Endothelial cell of umbilical vein (primary cell): ENCODE results near the gene ACAP2. TPM values are rescaled to one million over a fixed set of nuclear protein-coding genes. Genes with fewer than 3 reads are reported as not detected.
"Not testable (repeated sequence)": the region's sequence is repeated elsewhere in the genome, so short reads cannot be mapped to it uniquely, and the experiment has no call there.

Experiments
- BruUV-seq: library from RNA; stranded (reverse); fragments of 400-500 nt; replicated peaks from 2 replicates; lab custom pipeline; 2021; lab: Mats Ljungman, UMichigan
- CTCF ChIA-PET: fragments of 300-600, 350-600 bp; sonication (Branson Sonifier 250); formaldehyde crosslinking; loops from one replicate; lab custom pipeline; 2021; ENCODE audit warnings: antibody characterized with exemption, inconsistent platforms; lab: Charles Lee
- POLR2A ChIA-PET: fragments of 300-600, 350-600 bp; sonication (Branson Sonifier 250); formaldehyde crosslinking; loops from one replicate; lab custom pipeline; 2021; ENCODE audit warnings: antibody characterized with exemption, inconsistent platforms; lab: Charles Lee
- DNase-seq: peaks from one replicate; pipeline ENCODE4 v3.0.0-alpha.2; 2011; ENCODE audit warnings: low read depth, low spot score
- FAIRE-seq: peaks from 2 replicates; lab custom pipeline; 2011; peaks lifted over from hg19 to GRCh38; lab: Jason Lieb, UNC
- H2AFZ ChIP-seq: 2 replicates; pipeline ENCODE4 v1.6.0; 2012; ENCODE audit warnings: low read depth, low read length, control low read depth, inconsistent platforms
- H3K27ac ChIP-seq: 2 replicates; pipeline ENCODE4 v1.5.1; 2011; ENCODE audit warnings: low read depth, mild to moderate bottlenecking, control low read depth, low read length, moderate library complexity; ENCODE audit not compliant: insufficient read depth
- H3K27me3 ChIP-seq, 2 experiments: 2 replicates each; pipeline versions ENCODE4 v1.6.0 to v1.6.1; 2011; ENCODE audit warnings: low read length in 2 of 2, mixed read lengths in 1 of 2; ENCODE audit not compliant: control insufficient read depth in 2 of 2, insufficient read depth in 2 of 2
- H3K36me3 ChIP-seq, 2 experiments: 2 replicates in 1 of 2; 3 replicates in 1 of 2; pipeline ENCODE4 v1.5.1; 2011; ENCODE audit warnings: low read length in 2 of 2, mild to moderate bottlenecking in 1 of 2, moderate library complexity in 1 of 2; ENCODE audit not compliant: control insufficient read depth in 2 of 2, insufficient read depth in 2 of 2; ENCODE audit errors: extremely low read depth in 1 of 2
- H3K4me1 ChIP-seq: 3 replicates; pipeline ENCODE4 v1.5.1; 2011; ENCODE audit warnings: mild to moderate bottlenecking, low read length; ENCODE audit not compliant: control insufficient read depth, insufficient read depth; ENCODE audit errors: extremely low read depth
- H3K4me2 ChIP-seq: 2 replicates; pipeline ENCODE4 v1.6.1; 2011; ENCODE audit warnings: low read length, control low read depth, mixed read lengths; ENCODE audit not compliant: insufficient read depth
- H3K4me3 ChIP-seq, 3 experiments: fragments of 200-600 bp in 1 of 3; sonication (generic), shearing (Covaris generic) in 1 of 3; replicated peaks in 1 of 3; 2 replicates each; pipeline ENCODE4 v1.5.1; 2011 to 2016; ENCODE audit warnings: control low read depth in 3 of 3, low read length in 3 of 3, mild to moderate bottlenecking in 2 of 3, inconsistent platforms in 1 of 3, low read depth in 1 of 3, moderate library complexity in 1 of 3; ENCODE audit not compliant: insufficient read depth in 1 of 3
- H3K79me2 ChIP-seq: 2 replicates; pipeline ENCODE4 v1.6.0; 2012; ENCODE audit warnings: low read length, inconsistent platforms; ENCODE audit not compliant: control insufficient read depth, insufficient read depth
- H3K9ac ChIP-seq: replicated peaks from 2 replicates; pipeline ENCODE3; 2011; ENCODE audit warnings: low read length, control low read depth; ENCODE audit not compliant: insufficient read depth; ENCODE audit errors: extremely low read depth
- H3K9me1 ChIP-seq: replicated peaks from 3 replicates; pipeline ENCODE4 v1.6.0; 2011; ENCODE audit warnings: mild to moderate bottlenecking, low read length; ENCODE audit not compliant: control insufficient read depth, insufficient read depth; ENCODE audit errors: extremely low read depth
- H3K9me3 ChIP-seq: replicated peaks from 2 replicates; pipeline ENCODE4 v1.5.1; 2012; ENCODE audit warnings: low read length, inconsistent platforms; ENCODE audit not compliant: control insufficient read depth, insufficient read depth
- H4K20me1 ChIP-seq: replicated peaks from 2 replicates; pipeline ENCODE3; 2011; ENCODE audit warnings: mild to moderate bottlenecking, low read length; ENCODE audit not compliant: control insufficient read depth, insufficient read depth; ENCODE audit errors: extremely low read depth
- CTCF ChIP-seq, 2 donors: IDR thresholded peaks; 1 replicate in 1 of 2; 2 replicates in 1 of 2; pipeline ENCODE4 v1.5.1; 2011; ENCODE audit warnings: low read length in 2 of 2, mild to moderate bottlenecking in 2 of 2, moderate library complexity in 2 of 2, control low read depth in 1 of 2, inconsistent platforms in 1 of 2, low read depth in 1 of 2; ENCODE audit not compliant: insufficient read depth in 1 of 2; ENCODE audit errors: extremely low read depth in 1 of 2
- EZH2 ChIP-seq: IDR thresholded peaks from 2 replicates; pipeline ENCODE4 v1.6.1; 2012; ENCODE audit warnings: borderline replicate concordance, low read depth, mild to moderate bottlenecking, moderate library complexity, low read length, inconsistent platforms; ENCODE audit not compliant: severe bottlenecking
- FOS ChIP-seq: IDR thresholded peaks from 2 replicates; pipeline ENCODE4 v1.6.1; 2011; ENCODE audit warnings: mild to moderate bottlenecking, low read length, moderate library complexity, borderline replicate concordance; ENCODE audit not compliant: insufficient read depth
- GATA2 ChIP-seq: IDR thresholded peaks from 2 replicates; pipeline ENCODE4 v1.7.0; 2011; ENCODE audit warnings: low read depth, mild to moderate bottlenecking, moderate library complexity, mixed read lengths, low read length; ENCODE audit not compliant: insufficient read length, insufficient read depth
- JUN ChIP-seq: IDR thresholded peaks from 2 replicates; pipeline ENCODE4 v1.6.1; 2011; ENCODE audit warnings: borderline replicate concordance, low read depth; ENCODE audit not compliant: insufficient read length, insufficient read depth
- MAX ChIP-seq: IDR thresholded peaks from 2 replicates; pipeline ENCODE4 v1.6.1; 2011; ENCODE audit not compliant: insufficient read depth, insufficient read length
- MYC ChIP-seq: IDR thresholded peaks from one replicate; pipeline ENCODE4 v1.6.1; 2011; ENCODE audit warnings: mild to moderate bottlenecking, low read depth, low read length
- POLR2A ChIP-seq: IDR thresholded peaks from 2 replicates; pipeline ENCODE4 v1.6.1; 2012; ENCODE audit warnings: low read depth, mild to moderate bottlenecking, control low read depth, low read length
- POLR2AphosphoS5 ChIP-seq: IDR thresholded peaks from 2 replicates; pipeline ENCODE4 v1.6.1; 2012; ENCODE audit warnings: low read depth, mild to moderate bottlenecking, control low read depth, low read length, moderate library complexity; ENCODE audit not compliant: insufficient read depth
- dilution Hi-C: fragments of 300-500 bp; cut with MboI; formaldehyde crosslinking; loops from one replicate; pipeline ENCODE4 v1.15.0; 2019; ENCODE audit warnings: low sequenced_read_pairs; ENCODE audit not compliant: extremely low pct_ligation_motif_present
- intact Hi-C: fragments of 100-400 bp; cut with micrococcal nuclease; formaldehyde crosslinking; loops from one replicate; pipeline ENCODE4 v1.10.0; 2022
- polyA plus RNA-seq, 4 experiments: library from polyadenylated mRNA; depleted of rRNA in 3 of 4; stranded (reverse) in 3 of 4; unstranded in 1 of 4; fragments of >200 nt; gene quantifications; 2 replicates each; pipeline versions ENCODE4 v1.2.1 to v1.2.3, GENCODE V29; 2011 to 2012; ENCODE audit warnings: missing spikeins in 1 of 4
- total RNA-seq: library from RNA; stranded (reverse); gene quantifications from 2 replicates; pipeline ENCODE4 v1.2.3, GENCODE V29; 2021

The ACAP2 gene
- total and polyA plus RNA-seq, 2 donors (not counting 3 experiments of a cell fraction or from before 2014, with no cell fraction given), result 13.6 to 36.9 TPM

DNA sequence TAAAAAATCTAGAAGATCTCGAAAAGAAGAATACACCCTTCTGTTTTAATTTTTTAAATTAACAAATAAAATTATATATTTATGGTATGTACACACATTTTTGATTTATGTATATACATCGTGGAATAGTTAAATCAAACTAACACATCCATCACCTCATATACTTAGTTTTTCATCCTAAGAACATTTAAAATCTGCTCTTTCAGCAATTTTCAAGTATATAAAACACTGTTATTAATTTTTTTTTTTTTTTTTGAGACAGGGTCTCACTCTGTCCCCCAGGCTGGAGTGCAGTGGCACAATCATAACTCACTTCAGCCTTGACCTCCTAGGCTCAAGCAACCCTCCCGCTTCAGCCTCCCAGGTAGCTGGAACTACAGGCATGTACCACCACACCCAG is 32.8 kb upstream of the ACAP2 start:
- BruUV-seq, result no TSS peak
- Histone ChIP-seq H3K4me3 (no peak overlapping the region), H3K36me3 (no peaks in the 10 kb centered on the region), H4K20me1 (no peaks in the 10 kb centered on the region), H3K4me2 (no peak overlapping the region), H3K27me3 (peaks cover 11% of the 10 kb centered on the region in 2 experiments), H2AFZ (no peak overlapping the region), H3K4me1 (no peaks in the 10 kb centered on the region), H3K79me2 (no peaks in the 10 kb centered on the region), H3K9ac (no peak overlapping the region), H3K27ac (no peak overlapping the region), H3K9me3 (no peaks in the 10 kb centered on the region), H3K9me1 (no peaks in the 10 kb centered on the region)
- intact Hi-C loops (no loop called here), dilution Hi-C loops (no loop called here)
- TF ChIP-seq EZH2, result no peak
- no peak for TF ChIP-seq POLR2AphosphoS5
- TF ChIP-seq POLR2A, result no peak
- TF ChIP-seq GATA2, result no peak
- TF ChIP-seq MAX, result no peak
- TF ChIP-seq FOS, result no peak
- TF ChIP-seq CTCF (IDR thresholded peaks at IDR 0.05; ENCODE audit: extremely low read depth in 1 of 2, insufficient read depth in 1 of 2, low read depth in 1 of 2, low read length in 2 of 2), result no peak
- TF ChIP-seq MYC, result no peak
- TF ChIP-seq JUN, result no peak
- FAIRE-seq (no peak), DNase-seq (no peak)
- CTCF ChIA-PET, result no interaction called here
- POLR2A ChIA-PET, result no interaction called here

GRCh38 chr3:195475116-195475515 is 32.3 kb upstream of the ACAP2 start:
- POLR2A ChIA-PET, result not testable (repeated sequence)

More at GRCh38 chr3:195475116-195475515, 32.3 kb upstream of the ACAP2 start:
- H3K9me1 ChIP-seq, H2AFZ ChIP-seq, H3K4me1 ChIP-seq, H3K27ac ChIP-seq, H3K9me3 ChIP-seq, H3K4me3 ChIP-seq, dilution Hi-C loops, H4K20me1 ChIP-seq, DNase-seq, H3K36me3 ChIP-seq, H3K4me2 ChIP-seq, intact Hi-C loops, BruUV-seq, H3K9ac ChIP-seq, H3K79me2 ChIP-seq, FAIRE-seq: not testable (repeated sequence)
- H3K27me3 ChIP-seq, result peaks cover 11 to 16% of the 10 kb centered on the region in 2 experiments
- CTCF ChIA-PET, result interaction anchor here (1.4 kb wide), 1 partner anchor 32 kb away, joined by 4 read pairs; the partner anchor contains the start of gene ACAP2
